Sigmoid colon (tissue), 4 donors: Measurements from ENCODE around the gene CYP8B1.

Experiments used
- CTCF ChIP-seq, 4 experiments: fragments of 450-650 bp in 3 of 4; fragments of 200-600 bp in 1 of 4; IDR thresholded peaks; one replicate each; pipeline ENCODE4 v1.5.1; 2016 to 2019; ENCODE audit warnings: antibody characterized with exemption in 4 of 4, mild to moderate bottlenecking in 3 of 4, moderate library complexity in 2 of 4
- POLR2A ChIP-seq, 2 donors: fragments of 450-650 bp; IDR thresholded peaks; one replicate each; pipeline ENCODE4 v1.6.1; 2016; ENCODE audit warnings: antibody characterized with exemption in 2 of 2, mild to moderate bottlenecking in 2 of 2, moderate library complexity in 2 of 2
- POLR2AphosphoS5 ChIP-seq, 4 donors: sonication (generic); formaldehyde crosslinking; IDR thresholded peaks; one replicate each; pipeline ENCODE4 v1.6.1; 2017; ENCODE audit warnings: antibody characterized with exemption in 4 of 4

GRCh38 chr3:42829628-42830436, 45.8 kb downstream of the CYP8B1 start:
- TF ChIP-seq CTCF (IDR thresholded peaks at IDR 0.05) = no peak
- TF ChIP-seq POLR2A (IDR thresholded peaks at IDR 0.05) = no peak
- TF ChIP-seq POLR2AphosphoS5 (IDR thresholded peaks at IDR 0.05) = no peak
